ENCODE results near the gene CASP1. TPM values are rescaled to one million over a fixed set of nuclear protein-coding genes. Genes with fewer than 3 reads are reported as not detected.

CASP1 gene
- total RNA-seq, 1 experiment from 2014 or later: not detected

DNA sequence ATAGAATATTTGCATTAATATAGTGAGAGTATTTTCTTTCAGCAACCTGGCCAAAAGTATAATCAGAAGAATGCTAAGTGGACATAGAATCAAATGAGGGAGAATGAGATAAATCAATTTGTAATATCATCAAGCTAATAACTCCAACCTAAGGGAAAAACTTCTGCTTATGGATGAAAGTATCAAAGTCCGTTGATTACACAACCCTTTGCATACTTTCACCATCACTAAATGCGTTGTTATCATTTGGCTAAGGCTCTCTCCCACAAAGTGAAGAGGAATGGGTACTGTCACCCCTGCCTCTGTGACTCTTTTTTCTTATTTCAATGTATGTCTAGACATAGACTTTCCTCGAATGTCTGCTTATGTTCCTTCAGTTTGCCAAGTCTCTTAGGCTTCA lies 50.1 kb downstream of the CASP1 start:
- Mint-ChIP-seq H3K27ac (no peak overlapping the region), H3K27me3 (ENCODE audit: low read depth) (no peaks in the 10 kb centered on the region), H3K36me3 (0 out of 2 replicates have a peak, but pooled peaks cover 9% of the 10 kb centered on the region), H3K4me3 (no peak overlapping the region), H3K4me1 (no peaks in the 10 kb centered on the region), H3K9me3 (peaks cover 24% of the 10 kb centered on the region)
- ATAC-seq (no peak), DNase-seq (ENCODE audit: low spot score) (no peak)
- POLR2A ChIA-PET: no interaction called here
- no peak for TF ChIP-seq CREB1 (CRISPR knock-in tag; IDR thresholded peaks at IDR 0.05)
- TF ChIP-seq ZNF317 (CRISPR knock-in tag; IDR thresholded peaks at IDR 0.05; ENCODE audit: borderline replicate concordance, low read depth): no peak
- no peak for TF ChIP-seq CBFB (CRISPR knock-in tag; IDR thresholded peaks at IDR 0.05; ENCODE audit: low read depth)
- no peak for TF ChIP-seq SOX15 (CRISPR knock-in tag; IDR thresholded peaks at IDR 0.05)
- TF ChIP-seq, protein P1, sequence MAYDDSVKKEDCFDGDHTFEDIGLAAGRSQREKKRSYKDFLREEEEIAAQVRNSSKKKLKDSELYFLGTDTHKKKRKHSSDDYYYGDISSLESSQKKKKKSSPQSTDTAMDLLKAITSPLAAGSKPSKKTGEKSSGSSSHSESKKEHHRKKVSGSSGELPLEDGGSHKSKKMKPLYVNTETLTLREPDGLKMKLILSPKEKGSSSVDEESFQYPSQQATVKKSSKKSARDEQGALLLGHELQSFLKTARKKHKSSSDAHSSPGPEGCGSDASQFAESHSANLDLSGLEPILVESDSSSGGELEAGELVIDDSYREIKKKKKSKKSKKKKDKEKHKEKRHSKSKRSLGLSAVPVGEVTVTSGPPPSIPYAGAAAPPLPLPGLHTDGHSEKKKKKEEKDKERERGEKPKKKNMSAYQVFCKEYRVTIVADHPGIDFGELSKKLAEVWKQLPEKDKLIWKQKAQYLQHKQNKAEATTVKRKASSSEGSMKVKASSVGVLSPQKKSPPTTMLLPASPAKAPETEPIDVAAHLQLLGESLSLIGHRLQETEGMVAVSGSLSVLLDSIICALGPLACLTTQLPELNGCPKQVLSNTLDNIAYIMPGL (CRISPR knock-in tag; IDR thresholded peaks at IDR 0.05): no peak
- TF ChIP-seq FOXJ3 (CRISPR knock-in tag; IDR thresholded peaks at IDR 0.05; ENCODE audit: borderline replicate concordance): no peak
- TF ChIP-seq, protein P2, sequence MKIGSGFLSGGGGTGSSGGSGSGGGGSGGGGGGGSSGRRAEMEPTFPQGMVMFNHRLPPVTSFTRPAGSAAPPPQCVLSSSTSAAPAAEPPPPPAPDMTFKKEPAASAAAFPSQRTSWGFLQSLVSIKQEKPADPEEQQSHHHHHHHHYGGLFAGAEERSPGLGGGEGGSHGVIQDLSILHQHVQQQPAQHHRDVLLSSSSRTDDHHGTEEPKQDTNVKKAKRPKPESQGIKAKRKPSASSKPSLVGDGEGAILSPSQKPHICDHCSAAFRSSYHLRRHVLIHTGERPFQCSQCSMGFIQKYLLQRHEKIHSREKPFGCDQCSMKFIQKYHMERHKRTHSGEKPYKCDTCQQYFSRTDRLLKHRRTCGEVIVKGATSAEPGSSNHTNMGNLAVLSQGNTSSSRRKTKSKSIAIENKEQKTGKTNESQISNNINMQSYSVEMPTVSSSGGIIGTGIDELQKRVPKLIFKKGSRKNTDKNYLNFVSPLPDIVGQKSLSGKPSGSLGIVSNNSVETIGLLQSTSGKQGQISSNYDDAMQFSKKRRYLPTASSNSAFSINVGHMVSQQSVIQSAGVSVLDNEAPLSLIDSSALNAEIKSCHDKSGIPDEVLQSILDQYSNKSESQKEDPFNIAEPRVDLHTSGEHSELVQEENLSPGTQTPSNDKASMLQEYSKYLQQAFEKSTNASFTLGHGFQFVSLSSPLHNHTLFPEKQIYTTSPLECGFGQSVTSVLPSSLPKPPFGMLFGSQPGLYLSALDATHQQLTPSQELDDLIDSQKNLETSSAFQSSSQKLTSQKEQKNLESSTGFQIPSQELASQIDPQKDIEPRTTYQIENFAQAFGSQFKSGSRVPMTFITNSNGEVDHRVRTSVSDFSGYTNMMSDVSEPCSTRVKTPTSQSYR (CRISPR knock-in tag; IDR thresholded peaks at IDR 0.05): no peak
- TF ChIP-seq GTF2I (CRISPR knock-in tag; conservative IDR thresholded peaks at IDR 0.05): no peak
- TF ChIP-seq, protein P3, sequence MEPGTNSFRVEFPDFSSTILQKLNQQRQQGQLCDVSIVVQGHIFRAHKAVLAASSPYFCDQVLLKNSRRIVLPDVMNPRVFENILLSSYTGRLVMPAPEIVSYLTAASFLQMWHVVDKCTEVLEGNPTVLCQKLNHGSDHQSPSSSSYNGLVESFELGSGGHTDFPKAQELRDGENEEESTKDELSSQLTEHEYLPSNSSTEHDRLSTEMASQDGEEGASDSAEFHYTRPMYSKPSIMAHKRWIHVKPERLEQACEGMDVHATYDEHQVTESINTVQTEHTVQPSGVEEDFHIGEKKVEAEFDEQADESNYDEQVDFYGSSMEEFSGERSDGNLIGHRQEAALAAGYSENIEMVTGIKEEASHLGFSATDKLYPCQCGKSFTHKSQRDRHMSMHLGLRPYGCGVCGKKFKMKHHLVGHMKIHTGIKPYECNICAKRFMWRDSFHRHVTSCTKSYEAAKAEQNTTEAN (CRISPR knock-in tag; IDR thresholded peaks at IDR 0.05): no peak
- TF ChIP-seq, protein P4, sequence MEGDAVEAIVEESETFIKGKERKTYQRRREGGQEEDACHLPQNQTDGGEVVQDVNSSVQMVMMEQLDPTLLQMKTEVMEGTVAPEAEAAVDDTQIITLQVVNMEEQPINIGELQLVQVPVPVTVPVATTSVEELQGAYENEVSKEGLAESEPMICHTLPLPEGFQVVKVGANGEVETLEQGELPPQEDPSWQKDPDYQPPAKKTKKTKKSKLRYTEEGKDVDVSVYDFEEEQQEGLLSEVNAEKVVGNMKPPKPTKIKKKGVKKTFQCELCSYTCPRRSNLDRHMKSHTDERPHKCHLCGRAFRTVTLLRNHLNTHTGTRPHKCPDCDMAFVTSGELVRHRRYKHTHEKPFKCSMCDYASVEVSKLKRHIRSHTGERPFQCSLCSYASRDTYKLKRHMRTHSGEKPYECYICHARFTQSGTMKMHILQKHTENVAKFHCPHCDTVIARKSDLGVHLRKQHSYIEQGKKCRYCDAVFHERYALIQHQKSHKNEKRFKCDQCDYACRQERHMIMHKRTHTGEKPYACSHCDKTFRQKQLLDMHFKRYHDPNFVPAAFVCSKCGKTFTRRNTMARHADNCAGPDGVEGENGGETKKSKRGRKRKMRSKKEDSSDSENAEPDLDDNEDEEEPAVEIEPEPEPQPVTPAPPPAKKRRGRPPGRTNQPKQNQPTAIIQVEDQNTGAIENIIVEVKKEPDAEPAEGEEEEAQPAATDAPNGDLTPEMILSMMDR (IDR thresholded peaks at IDR 0.05): no peak
- no peak for TF ChIP-seq ZNF121 (CRISPR knock-in tag; IDR thresholded peaks at IDR 0.05)
- no peak for TF ChIP-seq GABPB1 (CRISPR knock-in tag; IDR thresholded peaks at IDR 0.05)
- TF ChIP-seq TCF7 (CRISPR knock-in tag; IDR thresholded peaks at IDR 0.05; ENCODE audit: low read depth): no peak
- no peak for TF ChIP-seq FOXK1 (CRISPR knock-in tag; IDR thresholded peaks at IDR 0.05)
- no peak for TF ChIP-seq ZNF263 (CRISPR knock-in tag; IDR thresholded peaks at IDR 0.05; ENCODE audit: low read depth)
- TF ChIP-seq, protein P5, sequence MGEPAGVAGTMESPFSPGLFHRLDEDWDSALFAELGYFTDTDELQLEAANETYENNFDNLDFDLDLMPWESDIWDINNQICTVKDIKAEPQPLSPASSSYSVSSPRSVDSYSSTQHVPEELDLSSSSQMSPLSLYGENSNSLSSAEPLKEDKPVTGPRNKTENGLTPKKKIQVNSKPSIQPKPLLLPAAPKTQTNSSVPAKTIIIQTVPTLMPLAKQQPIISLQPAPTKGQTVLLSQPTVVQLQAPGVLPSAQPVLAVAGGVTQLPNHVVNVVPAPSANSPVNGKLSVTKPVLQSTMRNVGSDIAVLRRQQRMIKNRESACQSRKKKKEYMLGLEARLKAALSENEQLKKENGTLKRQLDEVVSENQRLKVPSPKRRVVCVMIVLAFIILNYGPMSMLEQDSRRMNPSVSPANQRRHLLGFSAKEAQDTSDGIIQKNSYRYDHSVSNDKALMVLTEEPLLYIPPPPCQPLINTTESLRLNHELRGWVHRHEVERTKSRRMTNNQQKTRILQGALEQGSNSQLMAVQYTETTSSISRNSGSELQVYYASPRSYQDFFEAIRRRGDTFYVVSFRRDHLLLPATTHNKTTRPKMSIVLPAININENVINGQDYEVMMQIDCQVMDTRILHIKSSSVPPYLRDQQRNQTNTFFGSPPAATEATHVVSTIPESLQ (CRISPR knock-in tag; IDR thresholded peaks at IDR 0.05): no peak
- TF ChIP-seq, protein P6, sequence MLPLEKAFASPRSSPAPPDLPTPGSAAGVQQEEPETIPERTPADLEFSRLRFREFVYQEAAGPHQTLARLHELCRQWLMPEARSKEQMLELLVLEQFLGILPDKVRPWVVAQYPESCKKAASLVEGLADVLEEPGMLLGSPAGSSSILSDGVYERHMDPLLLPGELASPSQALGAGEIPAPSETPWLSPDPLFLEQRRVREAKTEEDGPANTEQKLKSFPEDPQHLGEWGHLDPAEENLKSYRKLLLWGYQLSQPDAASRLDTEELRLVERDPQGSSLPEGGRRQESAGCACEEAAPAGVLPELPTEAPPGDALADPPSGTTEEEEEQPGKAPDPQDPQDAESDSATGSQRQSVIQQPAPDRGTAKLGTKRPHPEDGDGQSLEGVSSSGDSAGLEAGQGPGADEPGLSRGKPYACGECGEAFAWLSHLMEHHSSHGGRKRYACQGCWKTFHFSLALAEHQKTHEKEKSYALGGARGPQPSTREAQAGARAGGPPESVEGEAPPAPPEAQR (CRISPR knock-in tag; IDR thresholded peaks at IDR 0.05): no peak
- no peak for TF ChIP-seq ETV6 (CRISPR knock-in tag; IDR thresholded peaks at IDR 0.05)
- CTCF ChIA-PET: interaction anchor here (1.4 kb wide), 1 partner anchor 16 kb away, joined by 4 read pairs; no protein-coding TSS in a partner anchor
